Activated CD4-positive, CD25-positive, alpha-beta regulatory T cell treated with anti-CD3 and anti-CD28 coated beads, Interleukin-2, amount 50 U/mL, for 24 hours (primary cell): ENCODE results near the gene TNRC6B.

ENCODE experiments used
- ATAC-seq, 2 donors: fragments of 150-1000 bp; cut with Tn5 transposase; one replicate each; pipeline ENCODE4 v1.10.0; 2021; ENCODE audit warnings: mild to moderate bottlenecking in 1 of 2, moderate library complexity in 1 of 2

TNRC6B gene

DNA sequence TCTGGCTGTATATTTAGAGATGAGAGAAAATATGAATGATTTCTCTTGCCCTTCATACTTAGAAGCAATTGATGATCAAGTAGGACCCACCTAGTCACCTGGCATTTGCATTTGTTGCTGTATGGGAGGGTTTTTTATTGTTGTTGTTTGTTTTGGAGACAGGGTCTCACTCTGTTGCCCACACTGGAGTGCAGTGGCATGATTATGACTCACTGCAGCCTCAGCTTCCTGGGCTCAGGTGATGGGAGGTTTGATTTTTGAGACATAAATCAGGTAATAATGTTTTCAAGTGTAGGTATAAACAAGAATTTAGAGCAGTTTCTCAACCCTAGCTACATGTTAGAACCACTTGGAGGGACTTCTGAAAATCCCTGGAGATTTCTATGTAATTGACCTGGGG lies 63.0 kb downstream of the TNRC6B start:
- peak; percentile 4 to 17 for ATAC-seq

DNA sequence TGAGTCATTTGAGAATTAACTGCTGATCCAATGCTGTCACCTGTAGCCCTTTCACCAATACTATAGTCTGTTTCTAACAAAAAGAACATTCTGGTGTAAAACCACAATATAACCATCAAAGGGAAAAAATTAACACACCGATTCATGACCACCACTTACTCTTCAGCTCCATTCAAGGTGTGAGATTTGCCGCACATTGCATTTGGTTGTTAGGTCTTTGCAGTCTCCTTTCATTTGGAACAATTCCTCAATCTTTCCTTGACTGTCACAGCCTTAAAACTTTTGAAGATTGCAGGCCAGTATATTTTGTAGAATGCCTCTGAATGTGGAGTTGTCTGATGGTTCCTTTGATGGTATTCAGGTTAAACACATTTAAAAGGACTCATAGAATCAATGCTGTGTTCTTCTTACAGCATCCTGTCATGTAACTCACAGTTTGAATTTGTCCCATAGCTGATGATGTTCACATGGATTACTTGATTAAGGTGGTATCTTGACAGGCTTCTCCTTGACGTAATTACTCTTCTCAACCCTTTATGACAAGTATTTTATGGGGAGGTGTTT lies 63.6 kb downstream of the TNRC6B start:
- ATAC-seq = peak; percentile 92 to 95

GRCh38 chr22:40243891-40244290 lies 66.2 kb downstream of the TNRC6B start:
- ATAC-seq = no peak

DNA sequence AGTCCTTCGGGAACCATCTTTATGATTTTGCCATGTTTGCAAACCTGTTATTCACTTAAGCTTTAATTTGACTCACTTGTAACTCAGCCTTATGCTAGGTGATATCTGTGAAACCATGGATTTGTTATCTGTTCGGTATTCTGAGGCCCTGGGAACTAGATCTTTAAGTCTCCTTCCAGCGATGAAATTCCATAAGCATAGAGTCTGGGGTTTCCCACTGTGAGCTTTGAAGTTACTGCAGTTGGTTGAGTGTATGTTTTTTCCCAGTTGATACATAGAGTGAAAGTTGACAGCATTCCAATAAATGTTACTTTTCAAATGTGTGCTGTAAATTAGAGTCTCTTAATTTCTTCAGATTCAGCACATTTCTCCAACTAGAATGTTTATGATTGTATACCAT lies 66.9 kb downstream of the TNRC6B start:
- ATAC-seq = no peak

GRCh38 chr22:40247976-40248375 lies 70.3 kb downstream of the TNRC6B start:
- ATAC-seq = peak; percentile 30 to 62

GRCh38 chr22:40249286-40249685 lies 71.6 kb downstream of the TNRC6B start:
- ATAC-seq = no peak

DNA sequence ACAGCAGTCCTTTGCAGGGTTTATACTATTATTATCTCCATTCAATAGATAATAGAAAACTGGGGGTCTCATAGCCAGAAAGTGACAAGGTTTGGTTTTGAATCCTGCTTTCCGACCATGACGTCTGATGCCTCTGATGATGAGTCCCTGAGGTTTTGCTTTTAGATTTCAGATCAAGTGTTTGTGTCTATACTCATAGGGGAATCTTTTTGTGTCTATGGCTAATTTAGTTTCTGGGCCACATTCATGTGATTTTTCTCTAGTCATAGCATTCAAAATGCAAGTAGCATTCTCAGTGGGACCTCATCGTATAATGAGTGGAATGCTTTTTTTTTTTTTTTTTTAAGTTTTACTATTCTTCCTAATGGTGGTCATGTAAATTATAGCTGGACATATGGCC lies 72.9 kb downstream of the TNRC6B start:
- ATAC-seq = peak; percentile 78 to 86

DNA sequence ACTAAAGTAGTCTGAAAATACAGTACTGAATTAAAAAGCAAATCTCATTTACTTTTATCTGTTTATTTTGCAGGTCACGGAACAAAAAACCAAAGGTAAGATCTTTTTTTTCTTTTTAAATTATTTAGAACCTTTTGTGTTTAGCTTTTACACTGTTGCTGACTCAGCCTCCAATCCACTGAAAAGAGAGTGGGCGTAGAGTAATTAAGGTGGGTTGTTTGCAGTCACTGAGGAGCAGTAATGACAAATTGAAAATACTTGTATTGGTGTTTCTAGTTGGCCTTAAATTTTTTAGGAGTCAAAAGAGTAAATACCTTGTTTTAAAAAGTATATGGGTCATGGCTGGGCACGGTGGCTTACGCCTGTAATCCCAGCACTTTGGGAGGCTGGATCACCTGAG lies 73.4 kb downstream of the TNRC6B start:
- peak; percentile 39 to 53 for ATAC-seq

- no peak for ATAC-seq
These were observed 74.4 kb downstream of the TNRC6B start for GRCh38 chr22:40252146-40252545.

DNA sequence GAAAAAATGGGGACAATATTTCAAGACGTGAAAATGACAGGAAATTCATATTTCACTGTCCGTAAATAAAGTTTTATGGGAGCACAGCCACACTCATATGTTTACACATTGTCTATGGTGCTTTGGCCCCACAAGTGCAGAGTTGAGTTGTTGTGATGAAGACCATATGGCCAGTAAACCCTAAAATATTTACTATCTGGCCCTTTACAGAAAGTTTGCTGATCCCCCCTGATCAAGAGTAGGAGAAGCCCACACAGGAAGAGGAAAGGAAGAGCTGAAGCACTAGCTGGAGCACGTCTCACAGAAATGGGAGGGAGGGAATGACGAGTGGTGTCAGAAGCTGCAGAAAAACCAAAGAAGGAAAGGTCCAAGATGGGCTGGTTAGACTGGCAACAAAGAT lies 78.8 kb downstream of the TNRC6B start:
- no peak for ATAC-seq

- ATAC-seq = peak in 1 of 2 donors; percentile 18
These were observed 80.3 kb downstream of the TNRC6B start for GRCh38 chr22:40258017-40258416.

- peak; percentile 69 to 91 for ATAC-seq
These were observed 80.8 kb downstream of the TNRC6B start for GRCh38 chr22:40258501-40258915.

GRCh38 chr22:40261783-40262182 lies 84.1 kb downstream of the TNRC6B start:
- no peak for ATAC-seq

GRCh38 chr22:40263191-40263590 lies 85.5 kb downstream of the TNRC6B start:
- ATAC-seq = peak; percentile 47

DNA sequence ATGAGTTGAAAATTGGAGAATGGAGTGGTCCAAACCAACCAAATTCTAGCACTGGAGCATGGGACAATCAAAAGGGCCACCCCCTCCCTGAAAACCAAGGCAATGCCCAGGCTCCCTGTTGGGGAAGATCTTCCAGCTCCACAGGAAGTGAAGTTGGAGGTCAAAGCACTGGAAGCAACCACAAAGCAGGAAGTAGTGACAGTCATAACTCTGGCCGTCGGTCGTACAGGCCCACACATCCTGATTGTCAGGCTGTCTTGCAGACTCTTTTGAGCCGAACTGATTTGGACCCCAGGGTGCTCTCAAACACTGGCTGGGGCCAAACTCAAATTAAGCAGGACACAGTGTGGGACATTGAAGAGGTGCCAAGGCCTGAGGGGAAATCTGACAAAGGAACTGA lies 88.1 kb downstream of the TNRC6B start:
- no peak for ATAC-seq

- no peak for ATAC-seq
These were observed 92.3 kb downstream of the TNRC6B start for GRCh38 chr22:40270031-40270430.

GRCh38 chr22:40270748-40271373 lies 93.1 kb downstream of the TNRC6B start:
- ATAC-seq = no peak

DNA sequence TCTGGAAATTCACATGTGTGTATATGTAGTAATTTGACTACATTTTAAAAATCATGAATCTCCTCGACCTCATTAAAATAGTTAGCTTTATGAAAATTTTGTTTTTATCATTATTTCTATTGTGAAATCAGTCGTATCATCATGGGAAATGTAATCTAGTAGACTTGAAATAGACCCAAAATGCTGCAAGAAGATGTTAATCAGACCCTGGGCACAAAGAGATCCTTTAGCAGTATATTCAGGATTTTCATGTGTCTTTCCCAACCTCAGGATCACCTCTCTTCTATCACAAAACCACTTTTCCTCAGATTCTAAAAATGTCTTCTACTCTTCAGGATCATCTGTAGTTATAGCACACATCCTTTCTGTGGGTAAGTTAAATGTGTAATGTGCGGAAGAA lies 93.7 kb downstream of the TNRC6B start:
- ATAC-seq = no peak

DNA sequence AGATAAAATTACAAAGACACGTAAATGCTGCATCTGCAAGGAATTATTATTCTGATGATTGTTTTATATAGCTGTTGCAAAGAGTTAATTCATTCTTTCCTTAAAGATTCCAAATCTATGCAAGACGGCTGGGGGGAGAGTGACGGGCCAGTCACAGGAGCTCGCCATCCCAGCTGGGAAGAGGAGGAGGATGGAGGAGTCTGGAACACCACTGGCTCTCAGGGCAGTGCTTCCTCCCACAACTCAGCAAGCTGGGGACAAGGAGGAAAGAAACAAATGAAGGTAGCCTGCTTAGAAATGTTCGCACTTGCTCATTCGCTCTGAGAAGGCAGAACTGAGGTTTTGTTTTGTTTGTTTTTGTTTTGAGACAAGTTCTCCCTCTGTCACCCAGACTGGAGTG lies 95.6 kb downstream of the TNRC6B start:
- no peak for ATAC-seq

DNA sequence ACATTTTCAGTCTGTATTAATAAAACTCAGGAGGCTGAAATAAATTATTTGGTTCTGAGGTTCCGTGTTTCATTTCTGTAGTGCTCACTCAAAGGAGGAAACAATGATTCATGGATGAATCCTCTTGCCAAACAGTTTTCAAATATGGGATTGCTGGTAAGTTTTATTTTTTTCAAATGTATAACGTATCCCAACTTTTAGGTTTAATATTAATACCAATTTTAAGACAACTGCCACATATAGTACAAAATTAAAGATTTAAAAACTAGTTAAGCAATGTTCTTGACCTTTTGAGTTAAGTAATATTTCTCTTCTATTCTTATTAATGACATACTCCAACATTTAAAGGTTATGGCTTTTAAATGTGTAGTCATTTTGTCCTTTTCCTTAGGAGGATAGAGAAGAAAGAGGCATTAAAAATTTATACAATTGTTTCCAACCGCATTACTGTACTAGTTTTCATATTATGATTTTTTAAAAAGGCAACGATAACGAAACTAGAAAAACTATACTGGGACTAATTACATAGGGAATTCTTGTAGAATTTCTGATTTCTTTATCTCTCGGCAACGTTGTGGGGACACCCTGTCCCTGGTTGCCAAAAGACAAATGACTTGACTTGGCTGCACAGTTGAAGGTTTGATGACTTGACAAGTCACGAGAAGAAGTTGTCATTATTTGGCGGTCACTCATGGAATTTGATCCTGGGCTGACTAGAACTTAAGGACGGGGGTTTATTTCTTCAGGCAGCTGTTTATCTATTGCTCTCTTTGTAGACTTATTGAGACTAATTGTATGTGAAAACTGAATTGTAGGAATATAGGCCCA lies 99.5 kb downstream of the TNRC6B start:
- peak; percentile 30 to 46 for ATAC-seq

- peak; percentile 20 to 35 for ATAC-seq
These were observed 101.3 kb downstream of the TNRC6B start for GRCh38 chr22:40279017-40279416.

GRCh38 chr22:40281717-40282116 lies 104.0 kb downstream of the TNRC6B start:
- no peak for ATAC-seq

DNA sequence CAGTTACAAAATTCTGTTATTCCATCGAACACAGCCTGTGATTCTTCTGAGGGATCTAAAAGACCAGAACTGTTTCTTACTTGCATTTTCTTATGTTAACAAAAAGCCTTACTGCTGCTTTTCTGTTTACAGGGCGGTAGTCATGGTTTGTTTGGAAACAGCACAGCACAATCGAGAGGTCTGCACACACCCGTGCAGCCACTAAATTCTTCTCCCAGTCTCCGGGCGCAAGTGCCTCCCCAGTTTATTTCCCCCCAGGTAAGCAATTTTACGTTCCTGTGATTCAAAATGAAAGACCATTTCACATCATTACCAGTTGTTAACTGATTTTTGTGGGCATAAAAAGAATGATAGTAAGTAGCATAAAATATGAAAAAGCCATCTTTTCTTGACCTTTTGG lies 107.8 kb downstream of the TNRC6B start:
- peak in 1 of 2 donors; percentile 22 for ATAC-seq

DNA sequence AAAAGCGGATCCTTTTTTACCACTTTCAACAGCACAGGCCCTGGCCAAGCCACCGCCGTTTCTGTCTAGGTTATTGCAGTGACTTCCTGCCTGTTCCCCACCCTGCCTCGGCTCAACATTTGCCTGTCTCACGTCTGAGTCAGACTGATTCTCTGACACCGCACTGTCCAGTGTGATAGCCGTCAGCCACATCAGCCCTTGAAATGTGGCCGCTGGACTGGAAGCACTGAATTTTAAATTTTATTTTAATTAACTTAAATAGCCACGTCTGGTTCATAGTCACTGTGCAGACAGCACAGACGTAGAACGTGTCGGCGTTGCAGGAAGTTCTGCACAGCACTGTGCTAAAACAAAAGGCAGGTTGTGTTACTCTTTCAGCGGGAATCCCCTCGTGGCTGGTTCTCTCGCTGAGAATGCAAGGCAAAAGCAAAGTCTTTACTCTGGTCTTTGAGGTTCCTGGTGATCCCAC lies 112.3 kb downstream of the TNRC6B start:
- ATAC-seq = peak; percentile 80 to 87
